ENCODE measurements around the gene PIP5K1B.
A peak's percentile ranks its signal among the peaks of the same experiment; 100 is the strongest.

Gene PIP5K1B

GRCh38 chr9:68947842-68948569 lies 243.0 kb downstream of the PIP5K1B start:
- H3K36me3 ChIP-seq (replicated peaks; ENCODE audit: insufficient read depth, low read length) = no peaks in the 10 kb centered on the region
- TF ChIP-seq, protein P1, sequence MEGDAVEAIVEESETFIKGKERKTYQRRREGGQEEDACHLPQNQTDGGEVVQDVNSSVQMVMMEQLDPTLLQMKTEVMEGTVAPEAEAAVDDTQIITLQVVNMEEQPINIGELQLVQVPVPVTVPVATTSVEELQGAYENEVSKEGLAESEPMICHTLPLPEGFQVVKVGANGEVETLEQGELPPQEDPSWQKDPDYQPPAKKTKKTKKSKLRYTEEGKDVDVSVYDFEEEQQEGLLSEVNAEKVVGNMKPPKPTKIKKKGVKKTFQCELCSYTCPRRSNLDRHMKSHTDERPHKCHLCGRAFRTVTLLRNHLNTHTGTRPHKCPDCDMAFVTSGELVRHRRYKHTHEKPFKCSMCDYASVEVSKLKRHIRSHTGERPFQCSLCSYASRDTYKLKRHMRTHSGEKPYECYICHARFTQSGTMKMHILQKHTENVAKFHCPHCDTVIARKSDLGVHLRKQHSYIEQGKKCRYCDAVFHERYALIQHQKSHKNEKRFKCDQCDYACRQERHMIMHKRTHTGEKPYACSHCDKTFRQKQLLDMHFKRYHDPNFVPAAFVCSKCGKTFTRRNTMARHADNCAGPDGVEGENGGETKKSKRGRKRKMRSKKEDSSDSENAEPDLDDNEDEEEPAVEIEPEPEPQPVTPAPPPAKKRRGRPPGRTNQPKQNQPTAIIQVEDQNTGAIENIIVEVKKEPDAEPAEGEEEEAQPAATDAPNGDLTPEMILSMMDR (IDR thresholded peaks at IDR 0.05; ENCODE audit: low read length) = no peak
- no peak for TF ChIP-seq EZH2 (optimal IDR thresholded peaks at IDR 0.05; ENCODE audit: low read depth, low read length)
- TF ChIP-seq EZH2phosphoT487 (IDR thresholded peaks at IDR 0.05; ENCODE audit: low read length) = no peak
- H3K4me2 ChIP-seq (ENCODE audit: low read depth, low read length) = no peak overlapping the region
- H3K4me3 ChIP-seq (ENCODE audit: low read length) = no peak overlapping the region
- H3K9me3 ChIP-seq (replicated peaks; ENCODE audit: insufficient read depth, low read length) = no peaks in the 10 kb centered on the region
- H3K79me2 ChIP-seq (ENCODE audit: low read length) = no peaks in the 10 kb centered on the region
- no peaks in the 10 kb centered on the region for H3K9me2 ChIP-seq (replicated peaks; ENCODE audit: insufficient read depth, low read length)
- H3K9ac ChIP-seq (ENCODE audit: low read length) = no peak overlapping the region
- DNase-seq = no peak
- no peak overlapping the region for H2AFZ ChIP-seq (ENCODE audit: low read length)
- H4K20me1 ChIP-seq (ENCODE audit: insufficient read depth, low read length) = no peaks in the 10 kb centered on the region
- no peaks in the 10 kb centered on the region for H3K27me3 ChIP-seq (replicated peaks; ENCODE audit: insufficient read depth, low read length)
- H3K27ac ChIP-seq (ENCODE audit: low read length) = no peak overlapping the region
- H3K4me1 ChIP-seq (ENCODE audit: low read length) = peaks cover 42% of the 10 kb centered on the region
- H3F3A ChIP-seq (ENCODE audit: insufficient read depth, low read length) = peaks cover 7% of the 10 kb centered on the region; the same call in 1 of the 2 replicates

DNA sequence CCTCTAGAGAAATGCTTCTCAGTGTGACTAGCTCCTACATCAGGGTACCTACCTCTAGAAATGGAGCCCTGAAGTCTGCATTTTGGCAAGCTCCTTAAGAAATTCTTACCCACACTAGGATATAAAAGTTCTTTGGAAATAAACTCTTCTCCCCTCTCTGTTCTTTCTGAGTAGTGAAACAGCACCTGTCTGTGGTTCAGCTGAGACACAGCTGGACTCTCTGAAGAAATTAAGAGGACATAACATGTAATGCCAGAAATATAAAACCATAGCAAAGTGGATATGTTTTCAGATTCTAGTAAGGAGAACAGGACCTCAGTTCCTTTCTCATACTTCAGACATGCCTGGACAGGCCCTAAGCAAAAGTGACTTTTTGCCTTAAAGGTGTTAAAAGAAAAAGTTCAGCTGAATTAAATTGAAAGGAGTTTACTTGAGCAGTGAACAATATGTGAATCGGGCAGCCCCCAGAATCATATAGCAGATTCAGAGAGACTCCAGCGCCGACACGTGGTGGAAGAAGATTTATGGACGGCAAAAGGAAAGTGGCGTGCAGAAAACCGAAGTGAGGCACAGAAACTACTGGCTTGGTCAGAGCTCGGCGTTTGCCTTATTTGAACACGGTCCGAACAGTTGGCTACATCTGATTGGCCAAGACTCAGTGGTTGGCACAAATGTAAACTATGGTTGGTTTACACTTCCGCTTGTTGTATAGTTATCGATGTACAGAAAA lies 244.4 kb downstream of the PIP5K1B start:
- TF ChIP-seq EZH2 (optimal IDR thresholded peaks at IDR 0.05; ENCODE audit: low read depth, low read length) = no peak
- TF ChIP-seq, protein P1 (IDR thresholded peaks at IDR 0.05; ENCODE audit: low read length) = peak; percentile 56
- TF ChIP-seq EZH2phosphoT487 (IDR thresholded peaks at IDR 0.05; ENCODE audit: low read length) = no peak
- Histone ChIP-seq H3K9me2 (replicated peaks; ENCODE audit: insufficient read depth, low read length) (no peaks in the 10 kb centered on the region), H3K9ac (ENCODE audit: low read length) (peak overlapping the region; percentile 42), H3K36me3 (replicated peaks; ENCODE audit: insufficient read depth, low read length) (no peaks in the 10 kb centered on the region), H3K79me2 (ENCODE audit: low read length) (no peaks in the 10 kb centered on the region), H3K9me3 (replicated peaks; ENCODE audit: insufficient read depth, low read length) (no peaks in the 10 kb centered on the region), H3K27me3 (replicated peaks; ENCODE audit: insufficient read depth, low read length) (no peaks in the 10 kb centered on the region), H3K4me3 (ENCODE audit: low read length) (peak overlapping the region; percentile 48), H3K4me1 (ENCODE audit: low read length) (peaks cover 30% of the 10 kb centered on the region), H4K20me1 (ENCODE audit: insufficient read depth, low read length) (no peaks in the 10 kb centered on the region), H3K4me2 (ENCODE audit: low read depth, low read length) (peak overlapping the region; percentile 61), H3F3A (ENCODE audit: insufficient read depth, low read length) (peaks cover 7% of the 10 kb centered on the region; the same call in 1 of the 2 replicates), H2AFZ (ENCODE audit: low read length) (peak overlapping the region; percentile 37), H3K27ac (ENCODE audit: low read length) (peak overlapping the region; percentile 64)
- DNase-seq = peak; percentile 79

- H3K9me3 ChIP-seq (replicated peaks; ENCODE audit: insufficient read depth, low read length) = no peaks in the 10 kb centered on the region
- peak overlapping the region; percentile 10; the same call in 1 of the 2 replicates for H2AFZ ChIP-seq (ENCODE audit: low read length)
- H3K27me3 ChIP-seq (replicated peaks; ENCODE audit: insufficient read depth, low read length) = no peaks in the 10 kb centered on the region
- H3F3A ChIP-seq (ENCODE audit: insufficient read depth, low read length) = peaks cover 7% of the 10 kb centered on the region; the same call in 1 of the 2 replicates
- H3K79me2 ChIP-seq (ENCODE audit: low read length) = no peaks in the 10 kb centered on the region
- peak overlapping the region; percentile 42; the same call in 1 of the 2 replicates for H3K9ac ChIP-seq (ENCODE audit: low read length)
- peaks cover 37% of the 10 kb centered on the region for H3K4me1 ChIP-seq (ENCODE audit: low read length)
- no peak for DNase-seq
- no peaks in the 10 kb centered on the region for H3K36me3 ChIP-seq (replicated peaks; ENCODE audit: insufficient read depth, low read length)
- no peaks in the 10 kb centered on the region for H4K20me1 ChIP-seq (ENCODE audit: insufficient read depth, low read length)
- peak overlapping the region; percentile 61 for H3K4me2 ChIP-seq (ENCODE audit: low read depth, low read length)
- H3K9me2 ChIP-seq (replicated peaks; ENCODE audit: insufficient read depth, low read length) = no peaks in the 10 kb centered on the region
- TF ChIP-seq, protein P1 (IDR thresholded peaks at IDR 0.05; ENCODE audit: low read length) = no peak
- TF ChIP-seq EZH2 (optimal IDR thresholded peaks at IDR 0.05; ENCODE audit: low read depth, low read length) (no peak), EZH2phosphoT487 (IDR thresholded peaks at IDR 0.05; ENCODE audit: low read length) (no peak)
- H3K4me3 ChIP-seq (ENCODE audit: low read length) = 0 out of 2 replicates have a peak overlapping the region, but pooled peaks have one; percentile 48
- H3K27ac ChIP-seq (ENCODE audit: low read length) = peak overlapping the region; percentile 64; the same call in 1 of the 2 replicates
Observed at GRCh38 chr9:68950188-68950587, 245.1 kb downstream of the PIP5K1B start.

All from MM.1S (cell line).